HuH-7 (cell line): ENCODE results near the gene PICK1.
A peak's percentile ranks its signal among the peaks of the same experiment; 100 is the strongest.
"Not testable (repeated sequence)": the region's sequence is repeated elsewhere in the genome, so short reads cannot be mapped to it uniquely, and the experiment has no call there.

Experiments used
- DNase-seq: peaks from one replicate; pipeline ENCODE4 v3.0.0; 2011; ENCODE audit warnings: low spot score

The PICK1 gene

DNA sequence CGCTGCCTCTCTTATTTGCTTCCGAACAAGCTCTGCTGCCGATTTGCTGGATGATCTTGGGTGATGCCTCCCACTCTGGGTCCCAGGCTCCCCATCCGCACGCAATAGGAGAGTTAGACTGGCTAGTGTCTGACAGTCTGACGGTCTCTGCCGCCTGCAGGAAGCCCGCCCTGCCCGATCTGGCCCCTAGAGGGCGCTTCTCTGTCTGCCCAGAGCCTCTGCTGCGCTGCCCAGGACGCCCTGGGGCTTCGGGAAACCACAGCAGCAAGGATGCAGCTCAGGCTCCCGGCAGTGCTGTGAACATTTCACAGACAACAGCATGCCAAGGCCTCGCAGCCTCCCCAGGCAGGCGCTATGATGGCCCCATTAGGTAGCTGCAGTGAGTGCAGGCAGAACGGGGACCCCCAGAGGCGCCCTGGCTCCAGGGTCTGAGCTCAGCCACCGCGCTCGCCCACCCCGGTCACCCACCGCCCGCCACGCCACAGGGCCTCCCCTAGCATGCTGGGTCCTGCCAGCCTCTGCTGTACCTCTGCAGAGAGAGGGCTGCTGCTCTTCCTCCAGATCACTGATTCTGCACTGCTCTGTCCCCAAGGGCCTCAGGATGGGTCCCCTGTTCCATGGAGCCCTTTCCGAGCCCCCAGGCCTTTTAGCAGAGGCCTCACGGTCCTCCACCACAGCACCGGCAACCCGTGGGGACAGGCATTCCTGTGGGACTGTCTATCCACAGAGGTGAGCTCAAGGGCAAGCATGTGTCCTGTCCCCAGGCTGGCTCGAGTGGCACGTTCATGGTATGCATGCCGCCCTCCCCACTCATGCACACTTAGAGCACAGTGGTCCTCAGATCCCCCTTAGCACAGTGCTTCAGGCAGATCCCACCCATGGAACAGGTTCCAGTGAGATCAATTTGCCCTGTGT lies 57.5 kb downstream of the PICK1 start:
- DNase-seq: peak; percentile 98

GRCh38 chr22:38115423-38116205 lies 58.4 kb downstream of the PICK1 start:
- DNase-seq: no peak

GRCh38 chr22:38117556-38117955 lies 60.4 kb downstream of the PICK1 start:
- not testable (repeated sequence) for DNase-seq

- no peak for DNase-seq
These were observed 61.0 kb downstream of the PICK1 start for GRCh38 chr22:38118182-38118581.

DNA sequence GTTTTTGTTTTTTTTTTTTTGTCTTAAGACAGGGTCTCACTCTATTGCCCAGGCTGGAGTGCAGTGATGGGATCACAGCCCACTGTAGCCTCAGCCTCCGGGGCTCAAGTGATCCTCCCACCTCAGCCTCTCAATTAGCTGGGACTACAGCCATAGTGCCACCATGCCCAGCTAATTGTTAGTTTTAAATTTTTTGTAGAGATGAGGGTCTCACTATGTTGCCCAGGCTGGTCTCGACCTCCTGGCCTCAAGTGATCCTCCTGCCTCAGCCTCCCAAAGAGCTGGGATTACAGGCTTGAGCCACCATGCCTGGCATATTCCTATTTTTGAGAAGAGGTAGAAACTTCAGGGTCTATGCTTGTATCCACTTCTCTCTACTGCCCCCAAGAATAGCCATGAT lies 61.5 kb downstream of the PICK1 start:
- not testable (repeated sequence) for DNase-seq

DNA sequence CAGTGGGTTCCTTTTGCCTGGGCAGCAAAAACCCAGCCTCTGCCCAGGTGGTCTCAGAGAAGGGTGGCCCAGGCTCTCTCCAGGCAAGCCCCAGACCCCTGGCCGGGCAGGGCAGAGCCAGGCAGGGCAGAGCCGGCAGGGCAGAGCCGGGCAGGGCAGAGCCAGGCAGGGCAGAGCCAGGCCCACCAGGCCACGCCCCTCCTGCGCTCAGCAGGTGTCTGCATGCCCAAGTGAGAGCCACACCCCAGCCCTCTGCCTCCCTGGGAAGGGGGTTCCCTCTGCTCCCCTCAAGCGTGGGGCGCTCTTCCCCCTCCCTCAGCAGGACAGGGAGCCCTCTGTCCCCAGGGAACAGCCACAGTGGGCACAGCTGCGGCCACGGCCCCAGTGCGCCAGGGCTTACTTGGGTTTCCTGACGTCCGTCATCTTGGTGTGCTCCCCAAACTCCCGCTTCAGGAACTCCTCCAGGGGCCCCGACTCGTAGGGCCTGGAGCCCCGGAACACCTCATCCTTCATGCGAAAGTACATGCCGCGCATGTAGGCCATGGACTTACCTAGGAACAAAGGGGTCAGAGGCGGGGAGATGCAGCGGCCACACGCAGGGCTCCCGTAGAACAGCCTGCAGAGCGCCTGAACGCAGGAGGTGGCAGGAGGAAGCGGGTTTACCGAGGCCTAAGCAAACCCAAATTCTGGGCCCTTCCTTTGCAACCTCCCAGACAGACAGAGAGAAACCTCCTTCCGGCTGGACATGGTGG lies 63.3 kb downstream of the PICK1 start:
- DNase-seq: no peak

DNA sequence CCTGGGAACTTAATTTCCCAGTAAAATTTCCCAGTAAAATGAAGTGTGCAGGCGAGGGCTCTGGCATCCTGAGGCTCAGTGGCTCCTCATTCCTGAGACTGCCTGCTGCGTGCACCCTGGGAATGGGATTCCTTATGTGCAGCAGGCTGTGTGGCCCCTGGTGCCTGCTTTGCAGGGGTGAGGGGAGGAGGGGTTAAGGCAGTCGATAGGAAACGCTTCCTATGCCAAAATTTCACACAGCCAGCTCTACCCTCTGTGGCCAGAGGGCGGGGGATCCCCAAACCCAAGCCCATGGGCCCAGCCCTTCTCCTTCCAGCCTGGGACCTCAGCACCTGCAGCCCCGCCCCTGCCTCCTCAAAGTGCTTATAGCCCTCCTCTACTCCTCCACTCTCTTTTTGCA lies 65.4 kb downstream of the PICK1 start:
- DNase-seq: no peak

GRCh38 chr22:38124236-38124974 lies 67.2 kb downstream of the PICK1 start:
- no peak for DNase-seq

DNA sequence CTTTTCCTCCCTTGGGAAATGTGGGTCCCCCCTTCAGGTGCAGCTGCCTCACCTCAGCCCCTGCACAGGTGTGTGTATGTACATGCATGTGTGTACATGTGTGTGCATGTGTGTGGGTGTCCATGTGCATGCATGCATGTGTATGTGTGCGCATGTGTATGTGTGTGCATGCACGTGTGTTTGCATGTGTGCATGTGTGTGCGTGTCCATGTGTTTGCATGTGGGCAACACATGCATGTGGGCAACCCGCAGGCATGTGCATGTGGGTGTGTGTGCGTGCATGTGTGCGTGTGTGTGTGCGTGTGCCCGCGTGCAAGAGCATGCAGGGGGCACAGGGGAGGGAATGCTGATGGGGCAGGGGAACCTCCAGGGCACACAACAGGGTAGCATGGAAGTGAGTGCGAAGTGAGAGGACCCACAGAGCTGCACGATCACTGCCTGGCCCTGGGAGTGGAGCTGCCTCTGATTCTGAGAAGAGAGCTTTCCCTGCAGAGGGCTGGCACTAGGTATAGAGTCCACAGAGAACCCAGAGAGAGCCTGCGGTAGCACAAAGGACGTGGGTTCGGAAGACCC lies 67.9 kb downstream of the PICK1 start:
- no peak for DNase-seq
